Central memory CD8-positive, alpha-beta T cell (primary cell): ENCODE data around the gene RPL12.

Experiments
- ATAC-seq: fragments of 150-1000 bp; cut with Tn5 transposase; replicated peaks from 2 replicates; pipeline ENCODE4 v1.10.0; 2022; ENCODE audit warnings: mild to moderate bottlenecking, moderate FRiP score, moderate number of reproducible peaks; ENCODE audit not compliant: poor library complexity, severe bottlenecking; ENCODE audit errors: extremely low read depth
- DNase-seq, 2 donors: peaks; one replicate each; pipeline ENCODE4 v3.0.0; 2021; ENCODE audit warnings: low spot score in 2 of 2
- H3K27ac Mint-ChIP-seq: one replicate; pipeline ENCODE4 v1.8.0; 2022; ENCODE audit warnings: low read depth, mild to moderate bottlenecking, moderate library complexity, mixed read lengths
- H3K27me3 Mint-ChIP-seq: one replicate; pipeline ENCODE4 v1.8.0; 2022; ENCODE audit warnings: mixed read lengths
- H3K36me3 Mint-ChIP-seq: one replicate; pipeline ENCODE4 v1.8.0; 2022; ENCODE audit warnings: mild to moderate bottlenecking, moderate library complexity, mixed read lengths; ENCODE audit not compliant: insufficient read depth
- H3K4me1 Mint-ChIP-seq: one replicate; pipeline ENCODE4 v1.8.0; 2022; ENCODE audit warnings: mixed read lengths
- H3K4me3 Mint-ChIP-seq: one replicate; pipeline ENCODE4 v1.8.0; 2022; ENCODE audit warnings: mild to moderate bottlenecking, moderate library complexity, mixed read lengths
- H3K9me3 Mint-ChIP-seq: one replicate; pipeline ENCODE4 v1.8.0; 2022; ENCODE audit warnings: mixed read lengths

Gene RPL12

GRCh38 chr9:127422787-127423186, 28.4 kb downstream of the RPL12 start:
- H3K4me3 Mint-ChIP-seq, result peak overlapping the region; percentile 99
- peak overlapping the region; percentile 97 for H3K27ac Mint-ChIP-seq
- no peaks in the 10 kb centered on the region for H3K9me3 Mint-ChIP-seq
- peaks cover 24% of the 10 kb centered on the region for H3K36me3 Mint-ChIP-seq
- peaks cover 49% of the 10 kb centered on the region for H3K4me1 Mint-ChIP-seq
- DNase-seq (no peak), ATAC-seq (no peak)
- no peaks in the 10 kb centered on the region for H3K27me3 Mint-ChIP-seq

GRCh38 chr9:127422133-127422782, 28.9 kb downstream of the RPL12 start:
- Mint-ChIP-seq H3K27me3 (no peaks in the 10 kb centered on the region), H3K27ac (no peak overlapping the region), H3K4me1 (peaks cover 50% of the 10 kb centered on the region)

GRCh38 chr9:127421057-127421456, 30.1 kb downstream of the RPL12 start:
- H3K27ac Mint-ChIP-seq, result no peak overlapping the region
- no peak for DNase-seq
- peaks cover 18% of the 10 kb centered on the region for H3K36me3 Mint-ChIP-seq
- no peak for ATAC-seq
- no peak overlapping the region for H3K4me3 Mint-ChIP-seq
- H3K4me1 Mint-ChIP-seq, result peaks cover 41% of the 10 kb centered on the region
- H3K27me3 Mint-ChIP-seq, result no peaks in the 10 kb centered on the region
- H3K9me3 Mint-ChIP-seq, result no peaks in the 10 kb centered on the region

More at GRCh38 chr9:127422133-127422782, 28.9 kb downstream of the RPL12 start:
- Mint-ChIP-seq H3K36me3 (peaks cover 24% of the 10 kb centered on the region), H3K9me3 (no peaks in the 10 kb centered on the region), H3K4me3 (no peak overlapping the region)
- no peak for DNase-seq
- no peak for ATAC-seq

GRCh38 chr9:127419348-127419747, 31.9 kb downstream of the RPL12 start:
- no peak for ATAC-seq

GRCh38 chr9:127418037-127418471, 33.2 kb downstream of the RPL12 start:
- Mint-ChIP-seq H3K27me3 (peaks cover 14% of the 10 kb centered on the region), H3K4me3 (no peak overlapping the region), H3K4me1 (peaks cover 13% of the 10 kb centered on the region), H3K9me3 (no peaks in the 10 kb centered on the region), H3K27ac (no peak overlapping the region), H3K36me3 (peaks cover 2% of the 10 kb centered on the region)
- DNase-seq (no peak), ATAC-seq (peak; percentile 40)

More at GRCh38 chr9:127419348-127419747, 31.9 kb downstream of the RPL12 start:
- H3K27ac Mint-ChIP-seq, result no peak overlapping the region
- DNase-seq, result no peak
- H3K4me1 Mint-ChIP-seq, result peaks cover 26% of the 10 kb centered on the region
- peaks cover 12% of the 10 kb centered on the region for H3K36me3 Mint-ChIP-seq
- H3K4me3 Mint-ChIP-seq, result no peak overlapping the region
- H3K9me3 Mint-ChIP-seq, result no peaks in the 10 kb centered on the region
- H3K27me3 Mint-ChIP-seq, result peaks cover 10% of the 10 kb centered on the region

GRCh38 chr9:127417131-127418036, 33.8 kb downstream of the RPL12 start:
- DNase-seq (no peak), ATAC-seq (no peak)
- Mint-ChIP-seq H3K9me3 (no peaks in the 10 kb centered on the region), H3K4me1 (peaks cover 6% of the 10 kb centered on the region), H3K27ac (no peak overlapping the region), H3K36me3 (peaks cover under 1% of the 10 kb centered on the region), H3K27me3 (peaks cover 14% of the 10 kb centered on the region), H3K4me3 (no peak overlapping the region)

GRCh38 chr9:127415657-127416056, 35.5 kb downstream of the RPL12 start:
- H3K4me1 Mint-ChIP-seq, result peaks cover 6% of the 10 kb centered on the region
- no peaks in the 10 kb centered on the region for H3K36me3 Mint-ChIP-seq
- H3K4me3 Mint-ChIP-seq, result no peak overlapping the region
- H3K9me3 Mint-ChIP-seq, result no peaks in the 10 kb centered on the region
- ATAC-seq, result no peak
- no peak overlapping the region for H3K27ac Mint-ChIP-seq
- no peak for DNase-seq
- H3K27me3 Mint-ChIP-seq, result peaks cover 14% of the 10 kb centered on the region

- H3K4me3 Mint-ChIP-seq, result no peak overlapping the region
These were observed 36.1 kb downstream of the RPL12 start for GRCh38 chr9:127415141-127415540.

GRCh38 chr9:127411122-127411521, 40.1 kb downstream of the RPL12 start:
- Mint-ChIP-seq H3K27me3 (peaks cover 17% of the 10 kb centered on the region), H3K9me3 (no peaks in the 10 kb centered on the region), H3K36me3 (peaks cover 2% of the 10 kb centered on the region), H3K4me1 (no peaks in the 10 kb centered on the region), H3K4me3 (no peak overlapping the region), H3K27ac (no peak overlapping the region)
- ATAC-seq (no peak), DNase-seq (no peak)

More at GRCh38 chr9:127415141-127415540, 36.1 kb downstream of the RPL12 start:
- DNase-seq (no peak), ATAC-seq (no peak)
- Mint-ChIP-seq H3K4me1 (peaks cover 6% of the 10 kb centered on the region), H3K27me3 (peaks cover 14% of the 10 kb centered on the region), H3K27ac (no peak overlapping the region), H3K9me3 (no peaks in the 10 kb centered on the region), H3K36me3 (no peaks in the 10 kb centered on the region)

- Mint-ChIP-seq H3K9me3 (no peaks in the 10 kb centered on the region), H3K4me3 (no peak overlapping the region), H3K27ac (no peak overlapping the region), H3K36me3 (peaks cover 2% of the 10 kb centered on the region), H3K4me1 (no peaks in the 10 kb centered on the region), H3K27me3 (peaks cover 11% of the 10 kb centered on the region)
- DNase-seq (no peak), ATAC-seq (no peak)
These were observed 43.7 kb downstream of the RPL12 start for GRCh38 chr9:127407492-127407843.

GRCh38 chr9:127406799-127407491, 44.3 kb downstream of the RPL12 start:
- Mint-ChIP-seq H3K27ac (no peak overlapping the region), H3K9me3 (no peaks in the 10 kb centered on the region), H3K27me3 (peaks cover 11% of the 10 kb centered on the region), H3K4me1 (no peaks in the 10 kb centered on the region), H3K4me3 (no peak overlapping the region), H3K36me3 (peaks cover 2% of the 10 kb centered on the region)
- DNase-seq (no peak), ATAC-seq (no peak)

GRCh38 chr9:127405344-127406125, 45.7 kb downstream of the RPL12 start:
- Mint-ChIP-seq H3K36me3 (peaks cover 2% of the 10 kb centered on the region), H3K4me3 (no peak overlapping the region), H3K27me3 (peaks cover 11% of the 10 kb centered on the region), H3K27ac (peak overlapping the region; percentile 49), H3K4me1 (no peaks in the 10 kb centered on the region), H3K9me3 (no peaks in the 10 kb centered on the region)
- ATAC-seq (no peak), DNase-seq (no peak)
